Measurements from ENCODE around the gene CLASRP.

GRCh38 chr19:45079911-45080370 is 41.1 kb downstream of the CLASRP start:
- TF ChIP-seq MYBL2 (CRISPR knock-in tag; IDR thresholded peaks at IDR 0.05): no peak
- TF ChIP-seq CREM (CRISPR knock-in tag; IDR thresholded peaks at IDR 0.05): no peak
- TF ChIP-seq, protein P1, sequence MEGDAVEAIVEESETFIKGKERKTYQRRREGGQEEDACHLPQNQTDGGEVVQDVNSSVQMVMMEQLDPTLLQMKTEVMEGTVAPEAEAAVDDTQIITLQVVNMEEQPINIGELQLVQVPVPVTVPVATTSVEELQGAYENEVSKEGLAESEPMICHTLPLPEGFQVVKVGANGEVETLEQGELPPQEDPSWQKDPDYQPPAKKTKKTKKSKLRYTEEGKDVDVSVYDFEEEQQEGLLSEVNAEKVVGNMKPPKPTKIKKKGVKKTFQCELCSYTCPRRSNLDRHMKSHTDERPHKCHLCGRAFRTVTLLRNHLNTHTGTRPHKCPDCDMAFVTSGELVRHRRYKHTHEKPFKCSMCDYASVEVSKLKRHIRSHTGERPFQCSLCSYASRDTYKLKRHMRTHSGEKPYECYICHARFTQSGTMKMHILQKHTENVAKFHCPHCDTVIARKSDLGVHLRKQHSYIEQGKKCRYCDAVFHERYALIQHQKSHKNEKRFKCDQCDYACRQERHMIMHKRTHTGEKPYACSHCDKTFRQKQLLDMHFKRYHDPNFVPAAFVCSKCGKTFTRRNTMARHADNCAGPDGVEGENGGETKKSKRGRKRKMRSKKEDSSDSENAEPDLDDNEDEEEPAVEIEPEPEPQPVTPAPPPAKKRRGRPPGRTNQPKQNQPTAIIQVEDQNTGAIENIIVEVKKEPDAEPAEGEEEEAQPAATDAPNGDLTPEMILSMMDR (IDR thresholded peaks at IDR 0.05): no peak
- TF ChIP-seq IRF1 (CRISPR knock-in tag; IDR thresholded peaks at IDR 0.05): no peak
- TF ChIP-seq USF2 (CRISPR knock-in tag; IDR thresholded peaks at IDR 0.05): no peak
- TF ChIP-seq ATF2 (CRISPR knock-in tag; IDR thresholded peaks at IDR 0.05; ENCODE audit: borderline replicate concordance, low read depth): no peak
- TF ChIP-seq E2F5 (CRISPR knock-in tag; IDR thresholded peaks at IDR 0.05): no peak
- TF ChIP-seq ZNF138 (CRISPR knock-in tag; conservative IDR thresholded peaks at IDR 0.05): no peak
- no peak for TF ChIP-seq PRRX2 (CRISPR knock-in tag; IDR thresholded peaks at IDR 0.05)
- TF ChIP-seq PRDM15 (CRISPR knock-in tag; IDR thresholded peaks at IDR 0.05): no peak
- TF ChIP-seq FOXP1 (CRISPR knock-in tag; IDR thresholded peaks at IDR 0.05; ENCODE audit: borderline replicate concordance): no peak
